Endometrial microvascular endothelial cells (primary cell): ENCODE results near the gene DSN1. TPM values are rescaled to one million over a fixed set of nuclear protein-coding genes. Genes with fewer than 3 reads are reported as not detected.

Experiments used
- in situ Hi-C: cut with HindIII; loops from 2 replicates; pipeline ENCODE4 v1.10.0; 2017; ENCODE audit warnings: low sequenced_read_pairs, low pct_unique_long_range_greater_than_20kb; ENCODE audit errors: inconsistent ontology term
- total RNA-seq: library from RNA; depleted of rRNA; stranded (reverse); fragments of >200 nt; gene quantifications from one replicate; pipeline ENCODE4 v1.2.3, GENCODE V29; 2015; ENCODE audit errors: inconsistent ontology term

The DSN1 gene
- total RNA-seq: 38.2 TPM

GRCh38 chr20:36773597-36774390 is at the start of gene DSN1:
Gene DSN1 (minus strand): TSS chr20:36773763. CDS start chr20:36771458, 2,305 bp downstream.
- in situ Hi-C loops: loop anchor here (25.0 kb wide), 1 partner anchor 89 kb away; a partner anchor contains a TSS

GRCh38 chr20:36823121-36823520 is 49.6 kb upstream of the DSN1 start:
- in situ Hi-C loops: no loop called here

- in situ Hi-C loops: no loop called here
Observed at GRCh38 chr20:36821964-36822437, 48.4 kb upstream of the DSN1 start.

GRCh38 chr20:36820928-36821327 is 47.4 kb upstream of the DSN1 start:
- in situ Hi-C loops: no loop called here

- in situ Hi-C loops: no loop called here
Observed at GRCh38 chr20:36820073-36820472, 46.5 kb upstream of the DSN1 start.

GRCh38 chr20:36819659-36820058 is 46.1 kb upstream of the DSN1 start:
- in situ Hi-C loops: no loop called here

- in situ Hi-C loops: no loop called here
Observed at GRCh38 chr20:36818861-36819260, 45.3 kb upstream of the DSN1 start.

- in situ Hi-C loops: no loop called here
Observed at GRCh38 chr20:36818185-36818584, 44.6 kb upstream of the DSN1 start.

- in situ Hi-C loops: no loop called here
Observed at GRCh38 chr20:36817496-36817895, 43.9 kb upstream of the DSN1 start.

GRCh38 chr20:36815454-36816091 is 42.0 kb upstream of the DSN1 start:
- in situ Hi-C loops: no loop called here

GRCh38 chr20:36812594-36813463 is 39.3 kb upstream of the DSN1 start:
- in situ Hi-C loops: no loop called here

- in situ Hi-C loops: no loop called here
Observed at GRCh38 chr20:36808317-36809257, 35.0 kb upstream of the DSN1 start.

- in situ Hi-C loops: no loop called here
Observed at GRCh38 chr20:36806049-36806448, 32.5 kb upstream of the DSN1 start.

- in situ Hi-C loops: no loop called here
Observed at GRCh38 chr20:36805396-36805795, 31.8 kb upstream of the DSN1 start.

GRCh38 chr20:36804425-36804824 is 30.9 kb upstream of the DSN1 start:
- in situ Hi-C loops: no loop called here

- in situ Hi-C loops: no loop called here
Observed at GRCh38 chr20:36802326-36803222, 29.0 kb upstream of the DSN1 start.

GRCh38 chr20:36800410-36800809 is 26.8 kb upstream of the DSN1 start:
- in situ Hi-C loops: no loop called here
